K562 (cell line): ENCODE data around the gene ZSWIM1. TPM values are rescaled to one million over a fixed set of nuclear protein-coding genes. Genes with fewer than 3 reads are reported as not detected.

Source experiments
- ATAC-seq: fragments of 200-7000 bp; cut with Tn5 transposase; 3 replicates; pipeline ENCODE4 v1.9.1; 2020; ENCODE audit warnings: moderate library complexity
- BruUV-seq: library from RNA; stranded (reverse); fragments of 400-500 nt; replicated peaks from 2 replicates; lab custom pipeline; 2021; lab: Mats Ljungman, UMichigan
- CTCF ChIA-PET: fragments of 300-600 bp; formaldehyde crosslinking; extraction: SDS; loops from one replicate; lab custom pipeline; 2021; ENCODE audit warnings: low intra/inter-chr PET ratio; lab: Yijun Ruan, JAX
- POLR2A ChIA-PET: fragments of 300-600, 350-650 bp; sonication (Branson Sonifier 250); formaldehyde crosslinking; extraction: SDS; loops from one replicate; lab custom pipeline; 2021; ENCODE audit warnings: antibody characterized with exemption, inconsistent platforms; lab: Yijun Ruan, JAX
- DNase-seq, 4 experiments: peaks; one replicate each; pipeline versions ENCODE4 v3.0.0 to v3.0.0-alpha.2; 2011 to 2018; ENCODE audit warnings: low spot score in 3 of 4, mixed read lengths in 3 of 4; ENCODE audit errors: extremely low read depth in 1 of 4
- FAIRE-seq: peaks from 2 replicates; lab custom pipeline; 2011; peaks lifted over from hg19 to GRCh38; lab: Jason Lieb, UNC
- H2AFZ ChIP-seq: 2 replicates; pipeline ENCODE4 v1.6.0; 2011; ENCODE audit warnings: low read depth, low read length, control low read depth, inconsistent platforms
- H3K27ac ChIP-seq: fragments of 200-600 bp; 3 replicates; pipeline ENCODE4 v1.8.0; 2011; ENCODE audit warnings: low read depth, mild to moderate bottlenecking, control low read depth, inconsistent platforms, low read length, moderate library complexity, mixed read lengths; ENCODE audit errors: extremely low read depth
- H3K27me3 ChIP-seq, 2 experiments: fragments of 300-600 bp in 1 of 2; 2 replicates in 1 of 2; 3 replicates in 1 of 2; pipeline versions ENCODE4 v1.6.0 to v1.8.0; 2011; ENCODE audit warnings: inconsistent platforms in 2 of 2, low read length in 2 of 2, mild to moderate bottlenecking in 1 of 2, mixed read lengths in 1 of 2, moderate library complexity in 1 of 2; ENCODE audit not compliant: control insufficient read depth in 2 of 2, insufficient read depth in 2 of 2
- H3K36me3 ChIP-seq: fragments of 300-600 bp; 3 replicates; pipeline ENCODE4 v1.8.0; 2011; ENCODE audit warnings: mild to moderate bottlenecking, low read length, inconsistent platforms; ENCODE audit not compliant: control insufficient read depth, insufficient read depth
- H3K4me1 ChIP-seq, 2 experiments: fragments of 200-600 bp in 1 of 2; replicated peaks in 1 of 2; 2 replicates in 1 of 2; 3 replicates in 1 of 2; pipeline versions ENCODE4 v1.5.1 to v1.8.0; 2011; ENCODE audit warnings: inconsistent platforms in 2 of 2, low read length in 2 of 2, mild to moderate bottlenecking in 1 of 2, mixed read lengths in 1 of 2, moderate library complexity in 1 of 2; ENCODE audit not compliant: control insufficient read depth in 2 of 2, insufficient read depth in 2 of 2
- H3K4me2 ChIP-seq: 2 replicates; pipeline ENCODE4 v1.6.1; 2011; ENCODE audit warnings: low read length, control low read depth, inconsistent platforms, mixed read lengths; ENCODE audit not compliant: insufficient read depth
- H3K4me3 ChIP-seq: fragments of 200-600 bp; sonication (generic), shearing (Covaris generic); 2 replicates; pipeline ENCODE4 v1.5.1; 2016; ENCODE audit warnings: control low read depth, inconsistent platforms
- H3K79me2 ChIP-seq: fragments of 200-600 bp; 3 replicates; pipeline ENCODE4 v1.8.0; 2011; ENCODE audit warnings: low read length, inconsistent platforms; ENCODE audit not compliant: control insufficient read depth, insufficient read depth
- H3K9ac ChIP-seq, 2 experiments: 2 replicates each; pipeline versions ENCODE4 v1.6.0 to v1.6.1; 2011; ENCODE audit warnings: low read depth in 2 of 2, low read length in 2 of 2, control low read depth in 1 of 2, inconsistent platforms in 1 of 2, mild to moderate bottlenecking in 1 of 2, mixed read lengths in 1 of 2; ENCODE audit not compliant: insufficient read depth in 1 of 2
- H3K9me1 ChIP-seq: one replicate; pipeline ENCODE4 v1.6.0; 2011; ENCODE audit warnings: inconsistent platforms, mild to moderate bottlenecking, low read length, moderate library complexity; ENCODE audit not compliant: control insufficient read depth, insufficient read depth
- H3K9me3 ChIP-seq: replicated peaks from 2 replicates; pipeline ENCODE4 v1.5.1; 2011; ENCODE audit warnings: low read depth, low read length, inconsistent platforms; ENCODE audit not compliant: control insufficient read depth, insufficient read depth
- H4K20me1 ChIP-seq: replicated peaks from 2 replicates; pipeline ENCODE4 v1.6.1; 2011; ENCODE audit warnings: low read length, inconsistent platforms, mixed read lengths; ENCODE audit not compliant: control insufficient read depth, insufficient read depth
- ASH1L ChIP-seq: fragments of 450-650 bp; IDR thresholded peaks from 2 replicates; pipeline ENCODE4 v1.6.1; 2018; ENCODE audit warnings: borderline replicate concordance, mild to moderate bottlenecking, low read depth; ENCODE audit not compliant: partially characterized antibody
- CHD1 ChIP-seq: fragments of 200-600 bp; sonication (generic); IDR thresholded peaks from one replicate; pipeline ENCODE4 v1.6.1; 2012; ENCODE audit warnings: mild to moderate bottlenecking, moderate library complexity, low read length, inconsistent platforms
- CHD4 ChIP-seq: fragments of 200-600 bp; sonication (generic); IDR thresholded peaks from 3 replicates; pipeline ENCODE4 v1.6.1; 2012; ENCODE audit warnings: low read depth, mild to moderate bottlenecking, mixed read lengths, low read length, inconsistent platforms; ENCODE audit not compliant: insufficient read depth, insufficient replicate concordance, poor library complexity, severe bottlenecking
- EWSR1 ChIP-seq: fragments of 450-650 bp; IDR thresholded peaks from 2 replicates; pipeline ENCODE4 v1.6.1; 2018; ENCODE audit warnings: borderline replicate concordance, mild to moderate bottlenecking, low read depth, moderate library complexity; ENCODE audit not compliant: partially characterized antibody
- KAT2B ChIP-seq: IDR thresholded peaks from one replicate; pipeline ENCODE4 v1.6.1; 2012; ENCODE audit warnings: low read depth, mild to moderate bottlenecking, control low read depth, inconsistent platforms, low read length, moderate library complexity
- MAFF ChIP-seq: IDR thresholded peaks from 2 replicates; pipeline ENCODE4 v1.6.1; 2012; ENCODE audit warnings: low read length, improper control_type of control experiment
- MCM7 ChIP-seq, 2 experiments: fragments of 450-650 bp; IDR thresholded peaks; 2 replicates each; pipeline ENCODE4 v1.6.1; 2016 to 2018
- RHOXF2B ChIP-seq: fragments of 250-450 bp; sonication (Bioruptor Pico); conservative IDR thresholded peaks from 2 replicates; pipeline ENCODE4 v1.5.1; 2021
- SETDB1 ChIP-seq: IDR thresholded peaks from one replicate; pipeline ENCODE4 v1.6.1; 2012; ENCODE audit warnings: low read length, control low read depth, inconsistent platforms
- TCF3 ChIP-seq: sonication (generic); formaldehyde crosslinking; IDR thresholded peaks from 2 replicates; pipeline ENCODE4 v1.4.0; 2020; ENCODE audit warnings: mild to moderate bottlenecking, missing genetic modification reagents
- ZEB2 ChIP-seq: fragments of 450-650 bp; IDR thresholded peaks from 2 replicates; pipeline ENCODE4 v1.6.1; 2016
- ZNF41 ChIP-seq: fragments of 250-450 bp; sonication (Bioruptor Pico); conservative IDR thresholded peaks from 2 replicates; pipeline ENCODE4 v1.4.0; 2020; ENCODE audit warnings: mild to moderate bottlenecking
- WGBS: fragments of 100-300 bp; shearing (Covaris generic); methylation state at CpG from one replicate; pipeline ENCODE4 v1.1.6; 2016; ENCODE audit warnings: low coverage, mixed read lengths; ENCODE audit not compliant: insufficient coverage; ENCODE audit errors: missing lambda C conversion rate; 5-methylcytosine and 5-hydroxymethylcytosine counted together
- in situ Hi-C: fragments of 300-500 bp; cut with MboI; formaldehyde crosslinking; loops from 4 replicates; pipeline ENCODE4 v1.15.0; 2018; ENCODE audit warnings: inconsistent platforms, mixed read lengths
- intact Hi-C: fragments of 100-400 bp; cut with micrococcal nuclease; formaldehyde crosslinking; loops from 2 replicates; pipeline ENCODE4 v1.14.2; 2022
- polyA plus RNA-seq, 8 experiments: library from polyadenylated mRNA; depleted of rRNA in 4 of 8; stranded (reverse) in 5 of 8; unstranded in 3 of 8; fragments of >200 nt; fragmentation: Nextera tagmentation in 2 of 8; fragmentation: Illumina TruSeq in 1 of 8; extraction: Ambion mirVana in 2 of 8; extraction: Trizol in 1 of 8; gene quantifications; 2 replicates each; pipeline versions ENCODE4 v1.2.1 to v1.2.3, GENCODE V29; 2011 to 2014; ENCODE audit warnings: inconsistent platforms in 1 of 8, missing spikeins in 1 of 8
- total RNA-seq, 7 experiments: library from RNA; depleted of rRNA in 6 of 7; stranded (reverse); fragments of >200 nt in 6 of 7; fragmentation: Illumina TruSeq in 2 of 7; extraction: Trizol in 2 of 7; gene quantifications; 2 replicates each; pipeline versions ENCODE4 v1.2.1 to v1.2.3, GENCODE V29; 2011 to 2021; ENCODE audit warnings: low replicate concordance in 1 of 7
- TF ChIP-seq, protein P1 (sequence below): fragments of 450-650 bp; IDR thresholded peaks from 2 replicates; pipeline ENCODE4 v1.6.1; 2016; ENCODE audit warnings: mild to moderate bottlenecking
- TF ChIP-seq, protein P2 (sequence below): fragments of 450-650 bp; IDR thresholded peaks from 2 replicates; pipeline ENCODE4 v1.6.1; 2018; ENCODE audit not compliant: partially characterized antibody
- TF ChIP-seq, protein P3 (sequence below): sonication (generic); formaldehyde crosslinking; IDR thresholded peaks from 2 replicates; pipeline ENCODE4 v1.8.0; 2022; ENCODE audit warnings: missing genetic modification reagents, mild to moderate bottlenecking, moderate library complexity, borderline replicate concordance

The ZSWIM1 gene
- total and polyA plus RNA-seq, 9 of the 15 experiments (the other 6 are each of a cell fraction or from before 2014, with no cell fraction given), result 2.5 to 15.6 (median 9.5) TPM

DNA sequence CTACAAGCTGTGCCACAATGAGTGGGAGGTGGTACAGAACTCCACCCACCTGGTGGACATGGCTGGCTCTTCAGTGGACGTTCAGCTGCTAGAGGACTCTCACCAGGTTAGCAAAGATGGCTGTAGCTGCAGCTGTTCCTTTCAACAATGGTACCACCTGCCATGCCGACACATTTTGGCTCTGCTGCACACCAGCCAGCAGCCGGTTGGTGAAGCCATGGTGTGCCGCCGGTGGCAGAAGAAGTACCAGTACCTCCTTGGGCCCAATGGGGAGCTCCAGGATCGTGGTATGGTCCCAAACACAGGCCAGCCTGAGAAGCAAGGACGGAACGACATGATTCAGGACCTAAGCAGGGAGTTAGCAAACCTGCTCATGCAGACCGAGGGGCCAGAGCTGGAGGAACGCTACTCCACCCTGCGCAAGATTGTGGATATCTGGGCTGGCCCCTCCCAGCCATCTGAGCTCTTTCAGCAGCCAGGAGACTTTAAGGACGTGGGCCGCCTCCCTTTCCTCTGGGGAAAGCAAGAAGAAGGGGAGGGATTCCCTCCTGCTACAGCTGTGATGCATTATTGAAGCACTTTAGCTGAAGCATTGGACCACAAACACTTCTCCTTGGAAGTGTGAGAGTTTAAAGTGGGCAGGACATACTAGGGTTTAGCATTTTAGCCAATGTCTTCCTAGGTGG, 2.8 kb upstream of the ZSWIM1 start:
- H4K20me1 ChIP-seq, result no peaks in the 10 kb centered on the region
- H2AFZ ChIP-seq, result peak overlapping the region; percentile 14
- H3K4me1 ChIP-seq, result peaks cover 24% of the 10 kb centered on the region in 2 experiments
- in situ Hi-C loops (no loop called here), intact Hi-C loops (no loop called here)
- DNase-seq (peak; percentile 50 to 88 (median 62)), ATAC-seq (peak; percentile 81), FAIRE-seq (peak; percentile 83)
- peaks cover 4% of the 10 kb centered on the region for H3K9me1 ChIP-seq
- H3K27me3 ChIP-seq, result no peaks in the 10 kb centered on the region
- ChIA-PET CTCF (no interaction called here), POLR2A (interaction anchor here (0.6 to 1.0 kb wide), 8 partner anchors 10 to 57 kb away, joined by 3 read pairs; no protein-coding TSS in a partner anchor)
- H3K36me3 ChIP-seq, result peaks cover 12% of the 10 kb centered on the region; the same call in 2 of the 3 replicates
- no TSS peak for BruUV-seq
- 28% methylated on average over 13 of the region's 13 CpGs for WGBS
- no peaks in the 10 kb centered on the region for H3K9me3 ChIP-seq
- H3K4me3 ChIP-seq, result no peak overlapping the region
- H3K4me2 ChIP-seq, result peak overlapping the region; percentile 77
- peak overlapping the region in 1 of 2 experiments; percentile 84; a peak in 2 of 4 replicates for H3K9ac ChIP-seq
- peak overlapping the region; percentile 18; the same call in 1 of the 3 replicates for H3K27ac ChIP-seq
- peaks cover 20% of the 10 kb centered on the region for H3K79me2 ChIP-seq
- TF ChIP-seq ZEB2, result no peak
- TF ChIP-seq, protein P1, sequence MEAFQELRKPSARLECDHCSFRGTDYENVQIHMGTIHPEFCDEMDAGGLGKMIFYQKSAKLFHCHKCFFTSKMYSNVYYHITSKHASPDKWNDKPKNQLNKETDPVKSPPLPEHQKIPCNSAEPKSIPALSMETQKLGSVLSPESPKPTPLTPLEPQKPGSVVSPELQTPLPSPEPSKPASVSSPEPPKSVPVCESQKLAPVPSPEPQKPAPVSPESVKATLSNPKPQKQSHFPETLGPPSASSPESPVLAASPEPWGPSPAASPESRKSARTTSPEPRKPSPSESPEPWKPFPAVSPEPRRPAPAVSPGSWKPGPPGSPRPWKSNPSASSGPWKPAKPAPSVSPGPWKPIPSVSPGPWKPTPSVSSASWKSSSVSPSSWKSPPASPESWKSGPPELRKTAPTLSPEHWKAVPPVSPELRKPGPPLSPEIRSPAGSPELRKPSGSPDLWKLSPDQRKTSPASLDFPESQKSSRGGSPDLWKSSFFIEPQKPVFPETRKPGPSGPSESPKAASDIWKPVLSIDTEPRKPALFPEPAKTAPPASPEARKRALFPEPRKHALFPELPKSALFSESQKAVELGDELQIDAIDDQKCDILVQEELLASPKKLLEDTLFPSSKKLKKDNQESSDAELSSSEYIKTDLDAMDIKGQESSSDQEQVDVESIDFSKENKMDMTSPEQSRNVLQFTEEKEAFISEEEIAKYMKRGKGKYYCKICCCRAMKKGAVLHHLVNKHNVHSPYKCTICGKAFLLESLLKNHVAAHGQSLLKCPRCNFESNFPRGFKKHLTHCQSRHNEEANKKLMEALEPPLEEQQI, result no peak
- TF ChIP-seq TCF3, result peak; percentile 40
- no peak for TF ChIP-seq CHD4
- TF ChIP-seq ASH1L, result no peak
- TF ChIP-seq RHOXF2B, result no peak
- TF ChIP-seq, protein P2, sequence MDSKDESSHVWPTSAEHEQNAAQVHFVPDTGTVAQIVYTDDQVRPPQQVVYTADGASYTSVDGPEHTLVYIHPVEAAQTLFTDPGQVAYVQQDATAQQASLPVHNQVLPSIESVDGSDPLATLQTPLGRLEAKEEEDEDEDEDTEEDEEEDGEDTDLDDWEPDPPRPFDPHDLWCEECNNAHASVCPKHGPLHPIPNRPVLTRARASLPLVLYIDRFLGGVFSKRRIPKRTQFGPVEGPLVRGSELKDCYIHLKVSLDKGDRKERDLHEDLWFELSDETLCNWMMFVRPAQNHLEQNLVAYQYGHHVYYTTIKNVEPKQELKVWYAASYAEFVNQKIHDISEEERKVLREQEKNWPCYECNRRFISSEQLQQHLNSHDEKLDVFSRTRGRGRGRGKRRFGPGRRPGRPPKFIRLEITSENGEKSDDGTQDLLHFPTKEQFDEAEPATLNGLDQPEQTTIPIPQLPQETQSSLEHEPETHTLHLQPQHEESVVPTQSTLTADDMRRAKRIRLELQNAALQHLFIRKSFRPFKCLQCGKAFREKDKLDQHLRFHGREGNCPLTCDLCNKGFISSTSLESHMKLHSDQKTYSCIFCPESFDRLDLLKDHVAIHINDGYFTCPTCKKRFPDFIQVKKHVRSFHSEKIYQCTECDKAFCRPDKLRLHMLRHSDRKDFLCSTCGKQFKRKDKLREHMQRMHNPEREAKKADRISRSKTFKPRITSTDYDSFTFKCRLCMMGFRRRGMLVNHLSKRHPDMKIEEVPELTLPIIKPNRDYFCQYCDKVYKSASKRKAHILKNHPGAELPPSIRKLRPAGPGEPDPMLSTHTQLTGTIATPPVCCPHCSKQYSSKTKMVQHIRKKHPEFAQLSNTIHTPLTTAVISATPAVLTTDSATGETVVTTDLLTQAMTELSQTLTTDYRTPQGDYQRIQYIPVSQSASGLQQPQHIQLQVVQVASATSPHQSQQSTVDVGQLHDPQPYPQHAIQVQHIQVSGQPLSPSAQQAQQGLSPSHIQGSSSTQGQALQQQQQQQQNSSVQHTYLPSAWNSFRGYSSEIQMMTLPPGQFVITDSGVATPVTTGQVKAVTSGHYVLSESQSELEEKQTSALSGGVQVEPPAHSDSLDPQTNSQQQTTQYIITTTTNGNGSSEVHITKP, result peak; percentile 45
- TF ChIP-seq MAFF, result no peak
- TF ChIP-seq, protein P3, sequence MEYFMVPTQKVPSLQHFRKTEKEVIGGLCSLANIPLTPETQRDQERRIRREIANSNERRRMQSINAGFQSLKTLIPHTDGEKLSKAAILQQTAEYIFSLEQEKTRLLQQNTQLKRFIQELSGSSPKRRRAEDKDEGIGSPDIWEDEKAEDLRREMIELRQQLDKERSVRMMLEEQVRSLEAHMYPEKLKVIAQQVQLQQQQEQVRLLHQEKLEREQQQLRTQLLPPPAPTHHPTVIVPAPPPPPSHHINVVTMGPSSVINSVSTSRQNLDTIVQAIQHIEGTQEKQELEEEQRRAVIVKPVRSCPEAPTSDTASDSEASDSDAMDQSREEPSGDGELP (CRISPR knock-in tag), result peak; percentile 80; the same call in 1 of the 2 replicates
- TF ChIP-seq CHD1, result no peak
- no peak for TF ChIP-seq SETDB1
- TF ChIP-seq ZNF41, result no peak
- TF ChIP-seq MCM7 (IDR thresholded peaks at IDR 0.05), result no peak
- TF ChIP-seq KAT2B, result no peak
- no peak for TF ChIP-seq EWSR1
